ENCODE data around the gene BTBD17. TPM values are rescaled to one million over a fixed set of nuclear protein-coding genes. Genes with fewer than 3 reads are reported as not detected.

Gene BTBD17
- total and polyA plus RNA-seq, 12 donors, result not detected

DNA sequence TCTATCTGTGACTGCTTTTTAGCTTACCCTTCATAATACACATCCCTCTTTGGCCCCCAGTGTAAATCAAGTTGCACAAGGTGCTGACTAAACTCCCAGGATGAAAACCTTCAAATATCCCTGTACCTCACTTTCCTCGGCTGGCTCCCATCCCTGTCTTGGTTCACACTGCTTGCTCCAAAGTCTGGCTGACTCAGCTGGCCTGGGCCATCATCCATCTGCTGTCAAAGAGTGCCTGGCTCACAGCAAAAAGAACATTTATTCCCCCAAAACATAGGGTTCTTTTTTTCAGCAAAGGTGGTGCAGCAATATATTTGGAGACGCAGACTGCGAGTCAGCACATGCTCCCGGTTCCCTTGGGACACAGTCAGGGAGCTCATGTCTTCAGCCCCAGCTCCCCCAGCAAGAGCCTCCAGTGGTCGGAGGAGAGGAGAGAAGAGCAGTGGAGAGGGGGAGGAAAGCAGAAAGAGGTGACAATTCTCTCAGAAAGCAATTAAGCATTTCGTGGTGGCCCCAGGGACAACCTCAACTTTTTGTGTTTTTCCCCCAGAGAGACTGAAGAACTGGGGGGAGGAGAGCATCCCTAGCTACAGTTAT lies 31.8 kb upstream of the BTBD17 start:
- intact Hi-C loops (cut with DNase I), result no loop called here
- no peak for ATAC-seq
- H3K9me3 ChIP-seq, result peaks cover 0 to 5% (median 0%) of the 10 kb centered on the region in 11 donors
- no peak overlapping the region for H3K4me3 ChIP-seq
- H3K4me1 ChIP-seq, result peaks cover 0 to 23% (median 0%) of the 10 kb centered on the region in 9 donors
- TF ChIP-seq, protein P1, sequence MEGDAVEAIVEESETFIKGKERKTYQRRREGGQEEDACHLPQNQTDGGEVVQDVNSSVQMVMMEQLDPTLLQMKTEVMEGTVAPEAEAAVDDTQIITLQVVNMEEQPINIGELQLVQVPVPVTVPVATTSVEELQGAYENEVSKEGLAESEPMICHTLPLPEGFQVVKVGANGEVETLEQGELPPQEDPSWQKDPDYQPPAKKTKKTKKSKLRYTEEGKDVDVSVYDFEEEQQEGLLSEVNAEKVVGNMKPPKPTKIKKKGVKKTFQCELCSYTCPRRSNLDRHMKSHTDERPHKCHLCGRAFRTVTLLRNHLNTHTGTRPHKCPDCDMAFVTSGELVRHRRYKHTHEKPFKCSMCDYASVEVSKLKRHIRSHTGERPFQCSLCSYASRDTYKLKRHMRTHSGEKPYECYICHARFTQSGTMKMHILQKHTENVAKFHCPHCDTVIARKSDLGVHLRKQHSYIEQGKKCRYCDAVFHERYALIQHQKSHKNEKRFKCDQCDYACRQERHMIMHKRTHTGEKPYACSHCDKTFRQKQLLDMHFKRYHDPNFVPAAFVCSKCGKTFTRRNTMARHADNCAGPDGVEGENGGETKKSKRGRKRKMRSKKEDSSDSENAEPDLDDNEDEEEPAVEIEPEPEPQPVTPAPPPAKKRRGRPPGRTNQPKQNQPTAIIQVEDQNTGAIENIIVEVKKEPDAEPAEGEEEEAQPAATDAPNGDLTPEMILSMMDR (IDR thresholded peaks at IDR 0.05), result no peak
- 73 to 77% methylated on average over 6 of the region's 6 CpGs for WGBS, 2 donors
- H3K36me3 ChIP-seq, result no peaks in the 10 kb centered on the region
- no peak overlapping the region for H3K27ac ChIP-seq
- DNase-seq, result no peak
- no peaks in the 10 kb centered on the region for H3K27me3 ChIP-seq

DNA sequence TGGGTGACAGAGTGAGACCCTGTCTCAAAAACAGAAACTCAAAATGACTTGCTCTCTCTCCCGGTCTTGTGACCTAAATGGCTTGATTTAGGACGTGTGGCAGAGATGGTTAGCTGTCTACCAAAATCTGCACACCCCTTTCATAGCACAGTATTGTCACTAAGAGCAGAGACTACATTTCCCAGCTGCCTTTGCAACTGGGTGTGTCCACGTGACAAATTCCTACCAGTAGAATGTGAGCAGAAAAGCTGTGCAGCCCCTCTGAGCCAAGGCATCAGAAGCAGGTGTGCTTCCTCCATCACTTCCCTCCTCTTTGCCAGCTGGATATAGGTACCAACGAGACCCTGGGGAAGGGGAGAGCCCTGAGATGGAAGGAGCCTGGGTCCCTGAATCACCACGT lies 31.2 kb upstream of the BTBD17 start:
- Histone ChIP-seq H3K36me3 (no peaks in the 10 kb centered on the region), H3K4me3 (no peak overlapping the region), H3K27ac (no peak overlapping the region), H3K4me1 (peaks cover 0 to 23% (median 0%) of the 10 kb centered on the region in 9 donors), H3K9me3 (peaks cover 0 to 5% (median 0%) of the 10 kb centered on the region in 11 donors), H3K27me3 (no peaks in the 10 kb centered on the region)
- no peak for DNase-seq
- 63 to 66% methylated on average over 5 of the region's 5 CpGs for WGBS, 2 donors
- intact Hi-C loops (cut with DNase I), result no loop called here
- TF ChIP-seq, protein P1 (IDR thresholded peaks at IDR 0.05), result no peak
- ATAC-seq, result no peak

GRCh38 chr17:74391771-74392170 lies 30.1 kb upstream of the BTBD17 start:
- no peak for DNase-seq
- 70% methylated on average over 5 of the region's 5 CpGs for WGBS, 2 donors

GRCh38 chr17:74390680-74391653 lies 29.3 kb upstream of the BTBD17 start:
- Histone ChIP-seq H3K36me3 (no peaks in the 10 kb centered on the region), H3K9me3 (peaks cover 0 to 5% (median 0%) of the 10 kb centered on the region in 11 donors), H3K27me3 (no peaks in the 10 kb centered on the region), H3K27ac (no peak overlapping the region), H3K4me3 (no peak overlapping the region), H3K4me1 (peaks cover 4 to 34% (median 13%) of the 10 kb centered on the region in 9 donors)
- ATAC-seq, result no peak
- WGBS, 2 donors, result 80% methylated on average over 11 of the region's 11 CpGs
- TF ChIP-seq, protein P1 (IDR thresholded peaks at IDR 0.05), result no peak
- DNase-seq, result no peak
- intact Hi-C loops (cut with DNase I), result no loop called here

More at GRCh38 chr17:74391771-74392170, 30.1 kb upstream of the BTBD17 start:
- H3K36me3 ChIP-seq, result no peaks in the 10 kb centered on the region
- ATAC-seq, result no peak
- TF ChIP-seq, protein P1 (IDR thresholded peaks at IDR 0.05), result no peak
- H3K27ac ChIP-seq, result no peak overlapping the region
- H3K27me3 ChIP-seq, result no peaks in the 10 kb centered on the region
- no peak overlapping the region for H3K4me3 ChIP-seq
- intact Hi-C loops (cut with DNase I), result no loop called here
- H3K9me3 ChIP-seq, result peaks cover 0 to 5% (median 0%) of the 10 kb centered on the region in 11 donors
- peaks cover 0 to 26% (median 6%) of the 10 kb centered on the region in 9 donors for H3K4me1 ChIP-seq

All from heart right ventricle (tissue), 16 donors.